GM23248 (cell line): ENCODE measurements around the gene ABCA12.

Experiments
- EZH2 ChIP-seq: fragments of 200-600 bp; sonication (generic); IDR thresholded peaks from 2 replicates; pipeline ENCODE4 v1.6.1; 2018; ENCODE audit warnings: antibody characterized with exemption, mild to moderate bottlenecking; ENCODE audit not compliant: insufficient read depth, poor library complexity, severe bottlenecking
- EZH2phosphoT487 ChIP-seq: fragments of 200-600 bp; sonication (generic); IDR thresholded peaks from 2 replicates; pipeline ENCODE4 v1.6.1; 2018; ENCODE audit warnings: antibody characterized with exemption, moderate library complexity, mild to moderate bottlenecking, low read depth; ENCODE audit not compliant: insufficient read depth

DNA sequence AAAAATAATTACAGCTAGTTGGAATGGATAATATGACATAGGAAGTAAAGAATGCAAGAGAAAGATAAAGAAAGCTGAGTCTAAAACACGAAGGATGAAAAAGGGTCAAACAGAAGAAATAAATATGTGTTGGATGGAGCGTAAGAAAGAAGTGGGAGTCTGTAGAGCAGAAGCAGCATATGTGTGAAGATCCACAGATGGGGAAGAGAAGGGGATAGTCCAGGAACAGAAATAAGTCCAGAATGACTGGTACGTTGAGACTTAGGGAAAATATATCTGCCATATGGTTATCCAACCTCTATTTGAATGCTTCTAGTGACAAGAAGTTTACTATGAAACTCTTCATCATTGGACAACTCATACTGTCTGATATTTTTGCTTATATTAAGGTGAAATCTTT, 18.0 kb downstream of the ABCA12 start:
- TF ChIP-seq EZH2 = no peak
- no peak for TF ChIP-seq EZH2phosphoT487
